Gastrocnemius medialis (tissue), 4 donors: ENCODE results near the gene SDC1. TPM values are rescaled to one million over a fixed set of nuclear protein-coding genes. Genes with fewer than 3 reads are reported as not detected.

Experiments used
- ATAC-seq, 2 donors: fragments of 150-250 bp; one replicate each; pipeline ENCODE4 v1.9.1; 2016
- DNase-seq, 2 donors: peaks; one replicate each; pipeline ENCODE4 v3.0.0-alpha.2; 2019
- H3K27ac ChIP-seq, 4 donors: fragments of 200-600 bp; sonication (generic); 1 replicate in 1 of 4; 2 replicates in 3 of 4; pipeline ENCODE4 v1.5.1; 2016 to 2018; ENCODE audit warnings: mild to moderate bottlenecking in 2 of 4, moderate library complexity in 1 of 4
- H3K27me3 ChIP-seq, 3 donors: fragments of 200-600 bp; sonication (generic) in 2 of 3; 1 replicate in 1 of 3; 2 replicates in 2 of 3; pipeline versions ENCODE4 v1.5.1 to v1.6.0; 2016 to 2019; ENCODE audit warnings: mild to moderate bottlenecking in 1 of 3, moderate library complexity in 1 of 3
- H3K36me3 ChIP-seq, 2 donors: fragments of 200-600 bp; sonication (generic) in 1 of 2; one replicate each; pipeline ENCODE4 v1.5.1; 2017 to 2018
- H3K4me1 ChIP-seq, 2 donors: fragments of 200-600 bp; sonication (generic) in 1 of 2; one replicate each; pipeline ENCODE4 v1.5.1; 2016 to 2017; ENCODE audit warnings: mild to moderate bottlenecking in 2 of 2
- H3K4me3 ChIP-seq, 4 donors: fragments of 200-600 bp; sonication (generic) in 3 of 4; 1 replicate in 1 of 4; 2 replicates in 3 of 4; pipeline ENCODE4 v1.5.1; 2016 to 2019; ENCODE audit warnings: mild to moderate bottlenecking in 2 of 4
- H3K9me3 ChIP-seq, 3 donors: fragments of 200-600 bp; sonication (generic) in 2 of 3; 1 replicate in 1 of 3; 2 replicates in 2 of 3; pipeline ENCODE4 v1.5.1; 2016 to 2019
- POLR2A ChIP-seq, 2 donors: fragments of 450-650 bp; IDR thresholded peaks; one replicate each; pipeline ENCODE4 v1.6.1; 2017; ENCODE audit warnings: antibody characterized with exemption in 2 of 2, mild to moderate bottlenecking in 2 of 2, moderate library complexity in 2 of 2
- in situ Hi-C, 4 donors: fragments of 200-750 bp; cut with MboI; loops; one replicate each; pipeline versions ENCODE4 v1.15.0 to v1.8.0; 2017; ENCODE audit warnings: low sequenced_read_pairs in 4 of 4
- intact Hi-C: fragments of 100-400 bp; cut with DNase I; formaldehyde crosslinking; loops from one replicate; pipeline ENCODE4 v1.15.1; 2023; ENCODE audit warnings: low total_unique reads
- total RNA-seq, 4 donors: library from RNA; depleted of rRNA; stranded (reverse); fragments of >200 nt; gene quantifications; one replicate each; pipeline versions ENCODE4 v1.1.0 to v1.2.3, GENCODE V29; 2016
- TF ChIP-seq, protein P1 (sequence below), 5 experiments: fragments of 450-650 bp in 3 of 5; fragments of 200-600 bp in 2 of 5; sonication (generic) in 2 of 5; IDR thresholded peaks in 4 of 5; conservative IDR thresholded peaks in 1 of 5; 1 replicate in 4 of 5; 2 replicates in 1 of 5; pipeline ENCODE4 v1.5.1; 2016 to 2019; ENCODE audit warnings: antibody characterized with exemption in 5 of 5, mild to moderate bottlenecking in 3 of 5, moderate library complexity in 3 of 5

Gene SDC1
- total RNA-seq, 4 donors from 2014 or later, result 0.41 to 1.2 (median 1.2) TPM; not detected in 1

DNA sequence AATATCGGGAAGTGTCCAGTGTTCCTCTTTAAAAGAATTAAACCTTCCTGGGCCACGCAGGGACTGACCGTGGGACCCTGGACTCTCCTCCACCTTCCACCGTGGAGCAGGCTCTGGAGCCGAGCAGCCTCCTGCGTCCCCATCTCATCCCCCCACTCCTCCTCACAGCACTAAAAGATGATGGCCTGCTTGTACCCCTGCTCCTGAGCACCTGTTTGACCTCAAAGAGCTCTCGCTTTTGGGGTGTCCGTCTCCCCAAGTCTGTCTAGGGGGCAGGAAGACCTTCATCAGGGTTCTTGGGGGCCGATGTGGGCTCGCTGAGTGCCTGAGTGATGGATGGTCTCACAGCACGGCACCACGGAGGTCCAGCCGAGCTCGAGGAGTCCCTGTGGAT is 1.2 kb upstream of the SDC1 start:
- Histone ChIP-seq H3K36me3 (no peaks in the 10 kb centered on the region), H3K27ac (no peak overlapping the region), H3K27me3 (peaks cover 14 to 21% (median 21%) of the 10 kb centered on the region in 3 donors), H3K9me3 (no peaks in the 10 kb centered on the region), H3K4me1 (peaks cover 0 to 8% of the 10 kb centered on the region in 2 donors), H3K4me3 (no peak overlapping the region)
- no peak for TF ChIP-seq POLR2A (IDR thresholded peaks at IDR 0.05)
- TF ChIP-seq, protein P1, sequence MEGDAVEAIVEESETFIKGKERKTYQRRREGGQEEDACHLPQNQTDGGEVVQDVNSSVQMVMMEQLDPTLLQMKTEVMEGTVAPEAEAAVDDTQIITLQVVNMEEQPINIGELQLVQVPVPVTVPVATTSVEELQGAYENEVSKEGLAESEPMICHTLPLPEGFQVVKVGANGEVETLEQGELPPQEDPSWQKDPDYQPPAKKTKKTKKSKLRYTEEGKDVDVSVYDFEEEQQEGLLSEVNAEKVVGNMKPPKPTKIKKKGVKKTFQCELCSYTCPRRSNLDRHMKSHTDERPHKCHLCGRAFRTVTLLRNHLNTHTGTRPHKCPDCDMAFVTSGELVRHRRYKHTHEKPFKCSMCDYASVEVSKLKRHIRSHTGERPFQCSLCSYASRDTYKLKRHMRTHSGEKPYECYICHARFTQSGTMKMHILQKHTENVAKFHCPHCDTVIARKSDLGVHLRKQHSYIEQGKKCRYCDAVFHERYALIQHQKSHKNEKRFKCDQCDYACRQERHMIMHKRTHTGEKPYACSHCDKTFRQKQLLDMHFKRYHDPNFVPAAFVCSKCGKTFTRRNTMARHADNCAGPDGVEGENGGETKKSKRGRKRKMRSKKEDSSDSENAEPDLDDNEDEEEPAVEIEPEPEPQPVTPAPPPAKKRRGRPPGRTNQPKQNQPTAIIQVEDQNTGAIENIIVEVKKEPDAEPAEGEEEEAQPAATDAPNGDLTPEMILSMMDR (IDR thresholded peaks at IDR 0.05 in 4 of 5, conservative IDR thresholded peaks at IDR 0.05 in 1 of 5), result no peak
- in situ Hi-C loops (no loop called here), intact Hi-C loops (loop anchor here (10.0 kb wide), 1 partner anchor 81 kb away; no protein-coding TSS in a partner anchor)
- peak in 1 of 2 donors; percentile 1 for DNase-seq
- ATAC-seq, result no peak

DNA sequence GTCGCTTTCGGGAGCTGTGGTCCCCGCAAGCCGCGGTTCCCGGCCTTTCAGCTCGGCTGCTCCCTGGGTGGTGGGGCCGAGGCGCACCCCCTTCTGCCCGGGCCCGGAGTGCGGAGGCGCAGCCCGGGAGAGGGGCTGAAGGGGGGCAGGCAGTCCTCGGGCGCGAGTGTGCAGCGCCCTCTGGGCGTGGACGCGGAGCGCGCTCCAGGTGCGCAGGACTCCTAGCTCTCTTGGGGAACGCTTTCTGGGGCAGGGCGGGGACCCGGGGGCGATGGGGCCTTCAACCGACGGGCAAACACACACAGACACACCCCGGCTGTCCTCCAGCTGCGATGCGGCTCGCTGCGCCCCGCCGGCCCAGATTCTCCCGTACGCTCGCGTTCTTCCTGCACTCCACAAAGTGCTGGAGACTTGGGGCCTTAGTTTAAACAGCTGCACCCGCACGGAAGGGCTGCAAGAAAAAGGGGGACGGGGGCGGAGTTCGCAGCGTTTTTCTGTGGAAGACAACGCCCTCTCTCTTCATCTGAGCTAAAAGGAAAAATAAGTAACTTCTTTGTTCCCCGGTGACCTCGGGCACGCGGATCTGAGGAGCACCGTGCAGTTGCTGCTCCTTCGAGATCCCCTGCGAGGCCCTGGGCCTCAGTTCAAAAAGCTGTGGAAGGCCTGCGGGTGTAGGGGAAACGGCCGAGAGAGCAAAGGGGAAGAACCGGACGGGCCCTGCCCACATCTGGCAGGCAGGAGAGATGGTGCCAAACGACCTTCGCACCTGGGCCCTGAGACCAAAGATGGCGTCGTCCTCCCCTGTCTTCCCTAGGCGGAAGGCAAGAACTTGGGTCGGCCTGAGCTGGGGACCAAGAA is 593 bp upstream of the SDC1 start:
- H3K36me3 ChIP-seq, result no peaks in the 10 kb centered on the region
- ATAC-seq, result peak; percentile 46 to 50
- intact Hi-C loops (loop anchor here (10.0 kb wide), 1 partner anchor 81 kb away; no protein-coding TSS in a partner anchor), in situ Hi-C loops (no loop called here)
- H3K27ac ChIP-seq, result no peak overlapping the region
- no peaks in the 10 kb centered on the region for H3K9me3 ChIP-seq
- H3K27me3 ChIP-seq, result peaks cover 14 to 21% (median 21%) of the 10 kb centered on the region in 3 donors
- H3K4me3 ChIP-seq, result peak overlapping the region; percentile 62 to 68 (median 64)
- TF ChIP-seq POLR2A (IDR thresholded peaks at IDR 0.05), result no peak
- TF ChIP-seq, protein P1 (IDR thresholded peaks at IDR 0.05 in 4 of 5, conservative IDR thresholded peaks at IDR 0.05 in 1 of 5), result peak in 2 of 5 experiments; percentile 50 to 54
- peak in 1 of 2 donors; percentile 12 for DNase-seq
- peaks cover 0 to 8% of the 10 kb centered on the region in 2 donors for H3K4me1 ChIP-seq

DNA sequence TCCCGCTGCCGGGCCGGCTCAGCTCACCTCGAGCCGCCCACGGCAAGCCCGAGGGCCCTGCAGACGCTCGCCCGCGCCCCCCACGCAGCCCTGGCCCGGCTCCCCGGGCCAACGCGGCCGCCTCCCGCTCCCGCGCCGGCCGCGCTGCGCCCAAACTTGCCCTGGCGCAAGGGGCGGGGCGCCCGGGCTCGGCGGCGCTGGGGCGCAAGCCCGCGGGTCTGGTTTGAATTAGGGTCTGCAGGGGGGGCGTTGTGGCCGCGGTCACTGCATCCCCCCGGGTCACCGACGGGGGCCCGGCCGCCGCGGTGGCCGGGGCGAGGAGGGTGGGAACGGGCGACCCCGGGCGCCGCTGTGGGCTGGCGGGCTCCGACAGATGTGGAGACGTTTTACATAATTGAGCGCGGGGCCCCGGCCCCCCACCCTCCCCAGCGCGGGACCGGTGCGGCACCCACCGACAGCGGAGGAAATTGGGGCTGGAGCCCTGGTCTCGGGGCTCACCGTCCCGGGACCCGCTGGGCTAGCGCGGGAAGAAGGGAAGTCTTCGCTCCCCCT is 690 bp downstream of the SDC1 start:
- peak; percentile 34 to 39 for ATAC-seq
- Histone ChIP-seq H3K27me3 (peaks cover 14 to 21% (median 19%) of the 10 kb centered on the region in 3 donors), H3K36me3 (no peaks in the 10 kb centered on the region), H3K9me3 (no peaks in the 10 kb centered on the region), H3K4me1 (peaks cover 0 to 8% of the 10 kb centered on the region in 2 donors), H3K27ac (no peak overlapping the region), H3K4me3 (peak overlapping the region; percentile 62 to 68 (median 64))
- TF ChIP-seq, protein P1 (IDR thresholded peaks at IDR 0.05 in 4 of 5, conservative IDR thresholded peaks at IDR 0.05 in 1 of 5), result no peak
- TF ChIP-seq POLR2A (IDR thresholded peaks at IDR 0.05), result no peak
- in situ Hi-C loops, result no loop called here
- DNase-seq, result no peak
- intact Hi-C loops, result loop anchor here (10.0 kb wide), 1 partner anchor 79 kb away; no protein-coding TSS in a partner anchor

GRCh38 chr2:20223407-20224163 is 1.3 kb downstream of the SDC1 start:
- ATAC-seq, result peak; percentile 27 to 38
- Histone ChIP-seq H3K4me1 (peaks cover 0 to 8% of the 10 kb centered on the region in 2 donors), H3K27ac (no peak overlapping the region), H3K4me3 (peak overlapping the region; percentile 51 to 68 (median 63)), H3K27me3 (peaks cover 14 to 21% (median 19%) of the 10 kb centered on the region in 3 donors), H3K9me3 (no peaks in the 10 kb centered on the region), H3K36me3 (no peaks in the 10 kb centered on the region)
- no peak for TF ChIP-seq POLR2A (IDR thresholded peaks at IDR 0.05)
- TF ChIP-seq, protein P1 (IDR thresholded peaks at IDR 0.05 in 4 of 5, conservative IDR thresholded peaks at IDR 0.05 in 1 of 5), result no peak
- intact Hi-C loops (loop anchor here (10.0 kb wide), 1 partner anchor 79 kb away; no protein-coding TSS in a partner anchor), in situ Hi-C loops (no loop called here)
- no peak for DNase-seq
